Activated T-helper 1 cell treated with anti-CD3 and anti-CD28 coated beads, Interleukin-2, amount 50 U/mL, for 16 hours (primary cell): ENCODE data around the gene VEGFA.

Experiments
- DNase-seq, 2 donors: peaks; one replicate each; pipeline ENCODE4 v3.0.0-alpha.2; 2020; ENCODE audit warnings: low read depth in 1 of 2, low spot score in 1 of 2

The VEGFA gene

DNA sequence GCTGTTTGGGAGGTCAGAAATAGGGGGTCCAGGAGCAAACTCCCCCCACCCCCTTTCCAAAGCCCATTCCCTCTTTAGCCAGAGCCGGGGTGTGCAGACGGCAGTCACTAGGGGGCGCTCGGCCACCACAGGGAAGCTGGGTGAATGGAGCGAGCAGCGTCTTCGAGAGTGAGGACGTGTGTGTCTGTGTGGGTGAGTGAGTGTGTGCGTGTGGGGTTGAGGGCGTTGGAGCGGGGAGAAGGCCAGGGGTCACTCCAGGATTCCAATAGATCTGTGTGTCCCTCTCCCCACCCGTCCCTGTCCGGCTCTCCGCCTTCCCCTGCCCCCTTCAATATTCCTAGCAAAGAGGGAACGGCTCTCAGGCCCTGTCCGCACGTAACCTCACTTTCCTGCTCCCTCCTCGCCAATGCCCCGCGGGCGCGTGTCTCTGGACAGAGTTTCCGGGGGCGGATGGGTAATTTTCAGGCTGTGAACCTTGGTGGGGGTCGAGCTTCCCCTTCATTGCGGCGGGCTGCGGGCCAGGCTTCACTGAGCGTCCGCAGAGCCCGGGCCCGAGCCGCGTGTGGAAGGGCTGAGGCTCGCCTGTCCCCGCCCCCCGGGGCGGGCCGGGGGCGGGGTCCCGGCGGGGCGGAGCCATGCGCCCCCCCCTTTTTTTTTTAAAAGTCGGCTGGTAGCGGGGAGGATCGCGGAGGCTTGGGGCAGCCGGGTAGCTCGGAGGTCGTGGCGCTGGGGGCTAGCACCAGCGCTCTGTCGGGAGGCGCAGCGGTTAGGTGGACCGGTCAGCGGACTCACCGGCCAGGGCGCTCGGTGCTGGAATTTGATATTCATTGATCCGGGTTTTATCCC is at the start of gene VEGFA:
TSS of gene VEGFA (plus strand) at position 686 of the 846 bp plus-strand sequence.
- DNase-seq: peak; percentile 80 to 82

DNA sequence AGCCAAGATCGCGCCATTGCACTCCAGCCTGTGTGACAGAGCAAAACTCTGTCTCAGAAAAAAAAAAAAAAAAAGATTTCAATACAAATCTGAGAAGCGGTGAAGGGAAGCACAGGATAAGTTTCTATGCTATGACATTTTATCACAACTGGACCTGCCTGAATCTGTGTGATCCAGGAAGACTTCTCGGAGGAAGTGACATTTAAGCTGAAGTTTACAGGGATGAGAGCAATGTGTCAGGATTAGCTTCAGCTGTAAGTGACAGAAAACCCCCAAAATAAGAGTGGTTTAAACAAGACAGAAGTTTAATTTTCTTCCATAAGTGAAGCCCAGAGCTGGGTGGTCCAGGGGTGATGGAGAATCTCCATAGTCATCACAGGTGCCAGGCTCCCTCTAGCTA is 49.0 kb upstream of the VEGFA start:
- DNase-seq: no peak

DNA sequence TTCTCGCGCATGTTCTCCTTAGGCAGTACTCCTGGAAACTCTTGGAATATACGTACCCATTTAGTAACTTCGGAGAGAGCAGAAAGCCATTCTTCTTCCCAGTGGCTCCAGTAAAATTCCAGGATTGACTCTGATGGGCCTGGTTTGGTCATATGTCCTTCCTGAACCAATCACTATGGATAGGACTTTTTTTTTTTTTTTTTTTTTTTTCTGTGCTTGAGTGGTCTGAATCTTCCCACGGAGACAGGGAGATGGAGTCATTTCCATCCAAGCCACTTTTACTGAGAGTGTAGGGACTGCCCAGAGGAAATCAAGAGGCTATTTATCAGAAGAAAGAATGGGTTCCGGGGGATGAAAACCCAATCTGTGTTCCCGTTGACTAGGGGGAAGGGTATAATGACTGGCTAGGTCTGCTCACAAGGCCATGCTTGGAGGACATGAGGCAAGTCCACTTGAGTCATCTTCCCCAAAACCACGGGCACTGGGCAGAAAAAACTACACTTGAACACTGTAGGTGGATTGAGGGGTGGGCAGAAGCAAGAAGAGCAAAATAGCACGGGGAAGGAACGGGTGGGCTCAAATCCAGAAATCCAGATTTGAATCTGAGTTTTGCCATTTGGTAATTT is 47.0 kb upstream of the VEGFA start:
- no peak for DNase-seq

DNA sequence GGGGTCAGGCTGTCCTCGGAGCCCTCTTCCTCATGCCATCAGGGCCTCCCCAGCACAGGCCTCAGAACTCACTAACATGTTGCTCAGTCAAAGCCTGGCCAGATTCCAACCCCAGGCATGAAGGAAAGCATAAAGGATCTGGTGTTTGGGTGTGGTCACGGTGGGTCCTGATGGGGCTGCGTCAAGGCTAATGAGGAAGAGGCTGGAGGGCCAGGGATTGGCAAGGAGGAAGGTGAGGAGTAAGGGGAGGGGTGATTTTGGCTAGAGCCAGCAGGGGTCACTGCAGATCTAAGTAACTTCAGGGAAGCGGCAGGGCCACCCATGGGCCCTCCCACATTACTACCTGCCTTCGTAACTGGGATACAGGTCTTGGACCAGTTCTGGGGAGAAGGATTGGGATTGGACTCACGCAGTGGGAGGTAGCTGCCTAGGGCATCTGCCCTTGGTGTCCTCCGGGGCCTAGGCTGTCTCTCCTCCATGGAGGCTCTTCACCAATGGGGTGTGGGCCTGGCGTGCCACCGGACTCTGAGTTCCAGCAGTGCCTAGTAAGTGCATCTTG is 46.2 kb upstream of the VEGFA start:
- peak; percentile 29 to 45 for DNase-seq

DNA sequence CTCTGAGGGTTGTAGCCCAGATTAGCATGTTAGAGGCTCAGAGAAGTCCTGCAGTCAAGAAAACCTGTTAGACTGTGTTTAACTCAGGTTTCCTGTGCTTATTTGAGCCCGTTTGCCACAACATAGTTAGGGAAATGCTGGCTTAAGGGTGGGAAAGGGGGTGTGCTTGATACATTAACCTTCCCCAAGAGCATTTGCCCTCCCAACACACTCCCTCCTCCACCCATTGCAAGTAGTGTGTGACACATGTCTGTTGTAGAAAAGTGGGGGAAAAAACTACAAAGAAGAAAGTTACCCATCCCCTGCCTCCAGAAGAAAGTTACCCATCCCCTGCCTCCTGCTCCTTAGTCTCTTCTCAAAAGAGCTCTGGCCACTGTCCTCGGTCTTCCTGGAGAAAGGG is 45.7 kb upstream of the VEGFA start:
- no peak for DNase-seq

DNA sequence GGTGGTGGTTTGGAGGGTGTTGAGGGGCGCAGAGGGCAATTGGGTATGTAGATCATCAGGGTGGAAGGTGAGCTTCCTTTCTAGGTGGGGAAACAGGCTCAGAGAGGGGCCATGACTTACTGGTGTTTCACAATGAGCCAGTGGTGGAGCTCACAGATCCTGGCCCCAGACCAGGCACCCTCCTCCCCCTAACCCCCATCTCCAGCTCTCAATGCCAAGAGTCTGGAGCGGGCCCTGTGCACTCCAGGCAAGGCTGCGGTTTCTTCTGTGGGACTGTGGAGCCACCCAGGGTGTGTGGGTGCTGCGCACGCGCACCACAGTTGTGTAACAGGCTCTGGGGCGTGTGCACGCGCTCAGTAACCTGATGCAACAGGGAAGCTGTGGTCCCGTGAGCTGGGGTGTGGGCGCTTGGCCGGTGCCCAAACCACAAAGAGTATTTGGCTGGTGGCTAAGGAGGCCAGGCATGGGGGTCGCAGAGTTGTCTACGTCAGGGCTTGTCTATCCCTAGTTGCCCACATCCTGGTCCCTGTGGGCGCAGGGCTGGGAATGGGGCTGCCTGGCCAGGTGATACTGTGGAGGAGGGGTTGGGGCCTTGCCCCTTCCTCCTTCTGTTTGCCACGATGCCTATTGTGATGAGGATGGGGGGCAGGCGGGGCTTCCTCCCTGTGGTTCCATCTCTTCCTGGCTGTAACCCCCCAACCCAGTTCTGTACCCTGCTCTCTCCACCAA is 44.9 kb upstream of the VEGFA start:
- DNase-seq: peak; percentile 21 to 58

DNA sequence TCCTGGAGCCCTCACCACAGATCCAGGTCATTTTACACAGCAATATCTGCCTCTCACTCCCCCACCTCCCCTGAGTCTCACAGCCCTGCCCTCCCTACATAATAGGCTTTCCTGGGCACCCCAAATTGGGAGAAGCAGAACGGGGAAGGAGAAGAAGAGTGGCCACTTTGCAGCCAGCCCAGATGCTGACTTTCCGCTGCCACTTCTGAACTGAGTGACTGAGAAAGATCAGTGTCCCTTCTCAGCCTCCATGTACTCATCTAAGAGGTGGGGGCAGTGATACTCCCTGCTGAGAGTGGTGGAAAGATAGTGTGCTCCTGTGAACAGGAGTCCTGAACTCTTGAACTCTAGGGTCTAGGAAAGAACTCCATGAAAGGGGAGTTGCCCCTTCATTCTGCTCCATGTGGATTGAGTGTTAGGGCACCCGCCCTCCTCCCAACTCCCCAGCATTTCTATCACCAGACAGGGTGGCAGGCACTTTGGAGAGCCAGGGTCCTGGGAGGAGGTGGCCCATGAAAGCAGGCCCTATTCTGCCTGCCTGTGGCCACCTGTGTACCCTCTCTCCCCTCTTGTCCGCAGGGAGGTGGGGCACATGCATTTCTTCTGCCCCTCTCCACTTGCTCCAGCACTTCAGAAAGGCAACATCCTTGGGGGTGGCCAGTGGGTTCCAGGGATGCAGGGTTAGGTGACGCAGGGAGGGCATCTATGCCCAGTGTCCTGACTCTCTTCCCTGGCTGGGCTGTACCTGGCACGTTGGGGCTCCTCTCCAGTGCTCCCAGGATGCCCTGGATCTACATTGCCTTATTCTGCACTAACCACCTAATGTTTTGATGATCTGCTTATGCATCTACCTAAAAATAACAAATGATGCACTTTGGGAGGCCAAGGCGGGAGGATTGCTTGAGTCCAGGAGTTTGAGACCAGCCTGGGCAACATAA is 44.1 kb upstream of the VEGFA start:
- no peak for DNase-seq

DNA sequence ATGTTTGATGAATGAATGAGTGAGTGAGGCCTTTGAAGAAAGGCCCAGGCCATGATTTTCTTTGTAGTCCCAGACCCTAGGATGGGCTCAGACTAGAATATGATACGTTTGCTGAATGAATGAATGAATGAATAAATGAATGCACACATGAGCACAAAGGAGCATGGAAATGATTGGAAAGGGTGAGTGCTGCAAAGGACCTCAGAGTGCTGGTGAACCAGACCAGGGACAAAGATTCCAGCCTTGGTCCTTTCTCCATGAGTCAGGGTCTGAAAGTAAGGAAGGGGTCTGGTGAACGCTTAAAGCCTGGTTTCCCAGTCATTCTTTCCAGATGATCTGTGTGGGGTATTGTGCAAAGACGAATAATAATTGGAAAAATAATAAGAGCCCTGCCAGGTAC is 42.4 kb upstream of the VEGFA start:
- DNase-seq: no peak

DNA sequence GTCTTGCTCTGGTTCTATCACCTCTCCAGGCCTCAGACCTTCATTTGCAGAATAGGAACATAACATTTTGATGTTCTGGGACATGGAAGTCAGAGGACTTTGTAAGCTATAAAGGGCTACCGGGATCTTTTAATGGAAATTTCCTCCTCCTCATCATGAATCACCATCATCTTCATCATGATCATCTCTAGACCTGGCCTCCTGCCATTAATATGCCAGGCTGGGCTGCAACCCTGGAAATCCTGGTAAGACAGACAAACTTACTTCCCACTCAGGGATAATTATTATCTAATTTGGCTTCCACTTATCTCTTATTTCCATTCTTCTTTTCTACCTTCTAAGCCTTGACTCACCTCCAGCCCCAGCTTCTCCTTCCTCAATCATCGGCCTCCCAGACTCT is 41.4 kb upstream of the VEGFA start:
- no peak for DNase-seq

DNA sequence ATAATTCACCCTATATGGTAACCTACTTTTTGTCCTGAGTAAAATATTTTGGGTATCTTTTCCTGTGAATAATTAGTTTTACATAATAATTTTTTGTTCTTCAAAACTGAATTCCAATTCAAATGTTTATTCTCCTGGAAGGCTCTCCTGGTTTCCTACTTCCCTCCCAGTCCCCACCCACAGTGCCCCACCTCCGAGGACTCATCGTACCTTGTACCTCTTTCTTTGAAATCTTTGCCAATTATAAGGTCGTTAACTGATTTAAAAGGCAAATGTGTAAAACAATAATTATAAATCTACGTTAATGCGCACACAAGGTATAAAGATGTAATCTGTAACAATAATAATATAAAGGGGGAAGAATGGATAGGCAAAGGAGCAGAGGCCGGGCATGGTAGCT is 40.5 kb upstream of the VEGFA start:
- DNase-seq: no peak

DNA sequence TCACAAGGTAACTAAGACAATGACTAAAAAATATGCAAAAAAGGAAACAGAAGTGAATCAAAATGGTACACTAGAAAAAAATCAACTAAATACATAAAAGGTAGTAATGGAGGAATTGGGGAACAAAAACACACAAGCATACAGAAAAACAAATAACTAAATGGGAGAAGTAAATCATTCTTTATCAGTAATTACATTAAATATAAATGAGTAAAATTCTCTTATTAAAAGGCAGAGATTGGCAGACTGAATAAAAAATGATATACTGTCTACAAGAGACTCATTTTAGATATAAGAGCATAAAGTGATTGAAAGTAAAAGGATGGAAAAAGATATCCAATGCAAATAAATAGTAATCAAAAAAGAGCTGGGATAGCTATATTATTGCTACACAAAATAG is 39.4 kb upstream of the VEGFA start:
- no peak for DNase-seq

DNA sequence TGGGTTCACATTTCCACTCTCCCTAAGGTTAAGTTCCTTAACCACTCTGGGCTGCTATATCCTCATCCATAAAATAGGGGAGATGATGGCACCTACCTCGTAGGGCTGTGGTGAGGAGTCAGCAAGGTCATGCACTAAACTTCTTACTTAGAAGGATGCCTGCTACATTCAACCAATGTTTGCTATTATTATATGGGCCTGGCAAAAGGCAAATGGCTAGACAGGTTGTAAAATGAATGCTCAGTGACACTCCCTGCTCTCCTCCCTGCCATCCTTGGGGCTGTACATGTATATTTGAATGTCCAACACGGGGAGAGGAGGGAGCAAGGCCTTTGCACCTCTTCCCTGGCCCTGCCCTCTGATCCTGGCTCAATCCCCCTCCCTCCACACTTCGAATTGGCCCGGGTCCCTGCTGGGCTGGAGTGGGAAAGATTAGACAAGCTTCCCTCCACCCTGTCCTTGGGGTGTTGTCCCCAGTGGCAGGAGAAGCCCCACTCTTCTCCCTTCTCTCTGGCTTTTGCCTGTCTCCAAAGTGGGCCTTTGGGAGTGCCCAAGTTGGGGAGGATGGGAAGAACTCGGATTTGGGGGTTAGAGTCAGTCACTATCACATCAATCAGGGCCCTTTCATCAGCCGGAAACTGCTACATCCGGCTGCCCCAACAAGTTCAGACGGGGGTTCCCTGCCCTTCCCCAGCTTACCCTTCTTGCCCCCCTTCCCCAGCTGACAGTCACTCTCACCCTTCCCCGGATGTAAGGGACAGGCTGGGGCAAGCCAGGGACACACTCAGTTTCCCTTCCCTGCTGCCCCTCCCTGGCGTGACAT is 36.3 kb upstream of the VEGFA start:
- peak; percentile 10 to 24 for DNase-seq

DNA sequence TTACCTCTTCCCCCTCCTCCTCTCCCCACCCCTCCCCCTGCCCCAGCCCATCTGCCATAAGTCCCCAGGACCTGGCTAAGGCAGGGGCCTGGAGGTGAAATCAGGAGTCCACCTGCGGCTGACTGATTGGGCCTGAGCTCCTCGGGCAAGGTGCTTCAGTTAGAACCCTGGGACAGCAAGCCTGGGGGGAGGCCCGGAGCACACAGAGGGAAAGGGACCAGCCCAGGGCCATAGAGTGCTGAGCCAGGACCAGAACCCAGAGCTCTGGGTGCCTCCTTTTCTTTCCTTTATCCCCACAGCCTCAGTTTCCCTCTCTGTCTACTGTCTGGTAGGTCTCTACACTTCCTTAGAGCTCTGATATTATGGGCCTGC is 35.7 kb upstream of the VEGFA start:
- no peak for DNase-seq

DNA sequence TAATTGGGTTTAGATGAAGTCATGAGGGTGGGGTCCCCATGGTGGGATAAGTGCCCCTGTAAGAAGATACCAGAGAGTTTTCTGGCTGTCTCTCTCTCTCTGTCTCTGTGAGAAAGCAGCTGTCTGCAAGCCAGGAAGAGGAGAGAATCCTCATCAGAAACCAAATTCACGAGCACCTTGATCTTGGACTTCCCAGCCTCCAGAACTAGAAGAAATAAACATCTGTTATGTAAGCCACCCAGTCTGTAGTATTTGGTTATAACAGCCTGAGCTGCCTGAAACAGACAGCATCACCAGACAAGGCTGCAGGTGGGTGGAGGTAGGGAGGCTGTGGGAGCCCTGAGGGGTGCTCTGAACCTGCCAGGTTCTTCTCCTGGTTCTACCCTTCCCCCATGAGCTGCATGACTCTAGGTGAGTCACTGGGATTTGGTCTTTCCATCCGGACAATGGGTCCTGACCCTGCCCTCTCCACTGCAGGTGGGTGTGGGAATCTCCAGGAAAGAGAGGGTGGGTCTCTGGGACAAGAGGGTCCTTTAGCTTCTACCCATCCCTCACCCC is 34.3 kb upstream of the VEGFA start:
- no peak for DNase-seq

DNA sequence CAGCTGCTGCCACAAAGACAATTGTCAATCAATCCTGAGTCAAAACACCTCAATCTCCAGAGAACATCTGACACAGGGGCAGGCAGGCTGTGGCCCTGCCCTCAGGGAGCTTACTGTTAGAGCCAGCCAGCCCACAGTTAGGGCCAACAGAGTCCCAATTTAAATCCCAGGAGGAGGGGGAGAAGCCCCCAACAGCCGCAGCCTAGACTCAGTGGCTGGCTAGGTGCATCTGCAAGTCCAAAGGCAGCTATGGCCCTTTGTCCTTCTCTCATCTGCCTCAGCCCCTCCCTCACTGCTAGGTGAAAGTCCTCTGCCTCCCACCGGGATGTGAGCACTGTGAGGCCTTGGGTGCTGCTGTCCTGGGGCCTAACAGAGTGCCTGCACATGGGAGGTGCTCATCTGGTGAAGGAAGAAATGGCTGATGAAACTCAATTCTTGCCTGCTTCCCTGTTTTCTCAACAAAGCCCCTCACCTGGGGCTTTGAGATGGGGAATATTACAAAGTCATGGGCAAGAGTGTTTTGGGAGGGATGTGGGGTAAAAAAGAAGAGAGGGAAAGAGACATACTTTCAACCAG is 33.7 kb upstream of the VEGFA start:
- DNase-seq: no peak

DNA sequence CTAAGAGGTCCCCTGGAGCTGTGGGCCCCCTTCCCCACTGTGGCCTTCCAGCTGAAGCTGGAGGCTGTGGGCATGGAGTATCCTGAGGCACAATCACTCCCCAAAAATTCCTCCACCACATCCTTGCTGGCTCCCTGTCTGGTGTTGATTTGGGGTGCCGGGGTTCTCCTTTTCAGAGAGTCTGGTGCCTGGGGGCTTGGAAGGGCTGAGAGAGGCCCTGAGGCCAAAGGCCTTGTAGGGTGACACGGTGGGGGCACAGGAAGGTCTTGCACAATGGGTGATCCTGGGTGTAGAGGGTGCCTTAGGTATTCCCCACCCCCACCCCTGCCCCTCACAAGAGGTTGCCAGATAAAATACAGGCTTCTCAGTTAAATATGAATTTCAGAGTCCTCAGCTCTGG is 33.2 kb upstream of the VEGFA start:
- no peak for DNase-seq

DNA sequence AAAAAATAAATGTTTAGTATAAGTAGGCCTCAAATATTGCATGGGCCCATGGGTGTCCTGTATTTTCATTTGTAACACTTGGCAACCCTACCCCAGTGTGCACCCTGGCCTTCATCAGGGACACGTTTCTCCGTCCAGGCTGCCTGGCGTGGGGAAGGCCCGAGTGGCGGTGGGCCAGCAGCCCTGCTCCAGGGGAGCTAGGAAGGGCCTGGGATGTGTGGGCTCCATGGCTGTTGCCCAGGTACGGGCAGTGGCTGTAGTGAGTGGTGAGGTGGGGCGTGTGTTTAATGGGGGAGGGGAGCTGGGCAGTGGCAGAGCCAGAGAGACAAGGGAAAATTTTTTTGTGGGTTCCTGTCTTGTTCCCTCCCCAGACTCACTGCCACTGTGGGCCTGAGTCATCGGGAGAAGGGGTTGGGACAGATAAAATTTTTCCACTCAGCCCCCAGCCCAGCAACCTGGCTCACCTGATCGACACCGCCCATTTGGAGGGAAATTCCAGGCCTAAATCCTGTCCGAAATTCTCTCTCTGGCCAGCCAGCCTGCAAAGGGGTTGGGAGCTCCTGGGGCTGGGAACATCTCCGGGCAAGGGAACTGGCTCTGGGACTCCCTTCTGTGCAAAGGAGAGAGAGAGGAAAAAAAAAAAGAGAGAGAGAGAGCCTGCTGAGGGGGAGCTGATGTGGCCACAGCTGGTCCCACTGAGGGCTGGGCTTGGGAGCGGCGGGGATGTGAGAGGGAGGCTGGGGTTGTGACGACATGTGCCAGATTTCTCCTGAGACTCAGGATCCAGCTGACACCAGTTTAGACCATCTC is 32.5 kb upstream of the VEGFA start:
- DNase-seq: no peak

DNA sequence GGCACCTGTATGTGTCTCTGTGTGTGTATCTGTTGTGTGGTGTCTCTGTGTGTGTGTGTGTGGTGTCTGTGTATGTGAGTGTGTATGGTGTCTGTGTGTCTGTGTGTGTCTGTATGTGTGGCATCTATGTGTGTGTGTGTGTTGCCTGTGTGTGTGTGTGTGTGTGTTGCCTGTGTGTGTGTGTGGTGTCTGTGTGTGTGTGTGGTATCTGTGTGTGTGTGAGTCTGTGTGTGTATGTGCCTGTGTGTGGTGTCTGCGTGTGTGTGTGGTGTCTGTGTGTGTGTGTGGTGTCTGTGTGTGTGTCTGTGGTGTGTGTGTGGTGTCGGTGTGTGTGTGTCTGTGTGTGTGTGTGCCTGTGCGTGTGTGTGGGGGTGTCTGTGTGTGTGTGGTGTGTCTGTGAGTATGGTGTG is 31.7 kb upstream of the VEGFA start:
- no peak for DNase-seq
